NCI-H446 (cell line): Measurements from ENCODE around the gene TBC1D16.

Experiments
- DNase-seq, 2 experiments: peaks; one replicate each; lab custom pipeline; 2025; lab: John Stamatoyannopoulos, UW

TBC1D16 gene

GRCh38 chr17:79987187-79987934 lies 48.3 kb downstream of the TBC1D16 start:
- DNase-seq = no peak

GRCh38 chr17:79986411-79987186 lies 49.1 kb downstream of the TBC1D16 start:
- no peak for DNase-seq

GRCh38 chr17:79985943-79986391 lies 49.7 kb downstream of the TBC1D16 start:
- DNase-seq = no peak

GRCh38 chr17:79985361-79985942 lies 50.2 kb downstream of the TBC1D16 start:
- DNase-seq = no peak

GRCh38 chr17:79984877-79985276 lies 50.8 kb downstream of the TBC1D16 start:
- DNase-seq = no peak

GRCh38 chr17:79984045-79984840 lies 51.4 kb downstream of the TBC1D16 start:
- DNase-seq = no peak

DNA sequence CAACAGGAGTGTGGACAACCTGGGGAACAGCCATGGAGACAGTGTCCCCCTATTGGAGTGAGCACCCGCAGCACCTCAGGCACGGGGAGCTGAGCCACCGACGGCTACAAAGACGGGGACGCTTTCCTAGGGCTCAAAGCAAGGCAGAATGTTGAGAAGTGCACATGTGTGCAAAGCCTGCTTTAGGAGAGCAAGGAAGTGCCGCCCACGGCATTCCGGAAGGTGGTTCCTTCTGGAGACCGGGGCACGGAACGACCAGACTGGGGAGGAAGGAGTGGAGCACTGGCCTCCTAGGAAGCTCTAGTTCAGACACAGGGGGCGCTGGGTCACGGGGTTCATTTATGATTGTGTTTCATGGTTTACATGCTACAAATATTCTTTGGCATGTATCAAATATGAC lies 52.2 kb downstream of the TBC1D16 start:
- no peak for DNase-seq

- DNase-seq = no peak
Observed at GRCh38 chr17:79982986-79983385, 52.7 kb downstream of the TBC1D16 start.

GRCh38 chr17:79981661-79982101 lies 54.0 kb downstream of the TBC1D16 start:
- no peak for DNase-seq

DNA sequence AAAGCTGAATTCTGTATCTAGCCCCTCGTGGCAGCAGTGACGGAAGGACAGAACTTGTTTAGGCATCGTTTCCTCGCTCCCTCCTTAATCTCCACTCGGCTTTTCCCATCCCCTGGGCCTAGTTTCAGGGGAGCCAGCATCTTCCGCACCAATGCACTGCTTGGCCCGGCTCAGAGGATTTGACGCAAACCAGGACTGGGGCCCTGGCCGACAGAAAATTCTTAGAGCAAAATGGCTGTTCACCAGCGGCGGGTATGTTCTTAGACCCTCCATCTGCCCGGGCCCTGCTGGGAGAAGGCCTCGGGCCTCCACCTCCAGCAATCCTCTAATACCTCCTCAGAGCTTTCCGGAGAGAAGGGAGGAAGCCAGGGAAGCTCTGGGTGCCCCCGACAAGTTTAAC lies 54.6 kb downstream of the TBC1D16 start:
- DNase-seq = no peak

- no peak for DNase-seq
Observed at GRCh38 chr17:79980246-79981043, 55.2 kb downstream of the TBC1D16 start.

DNA sequence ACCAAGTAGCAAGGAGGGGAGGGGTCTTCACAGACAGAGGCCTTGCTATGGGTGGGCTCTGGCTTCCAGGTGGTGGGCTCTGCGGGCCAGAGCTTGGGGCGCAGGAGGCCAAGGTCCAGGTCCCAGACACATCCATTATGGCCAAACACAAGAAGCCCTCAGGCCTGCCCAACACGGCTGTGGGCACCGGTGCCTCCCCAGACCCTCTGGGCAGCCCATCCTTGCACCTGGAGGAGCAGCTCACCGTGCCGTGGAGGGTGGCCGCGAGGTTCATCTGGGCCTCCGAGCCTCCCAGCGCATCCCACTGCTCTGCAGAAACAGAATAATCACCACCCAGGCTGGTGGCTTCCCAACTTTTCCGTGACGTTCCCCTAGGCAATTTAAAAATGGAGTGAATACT lies 55.9 kb downstream of the TBC1D16 start:
- no peak for DNase-seq

- DNase-seq = no peak
Observed at GRCh38 chr17:79979221-79979741, 56.4 kb downstream of the TBC1D16 start.

GRCh38 chr17:79978548-79978855 lies 57.2 kb downstream of the TBC1D16 start:
- no peak for DNase-seq

DNA sequence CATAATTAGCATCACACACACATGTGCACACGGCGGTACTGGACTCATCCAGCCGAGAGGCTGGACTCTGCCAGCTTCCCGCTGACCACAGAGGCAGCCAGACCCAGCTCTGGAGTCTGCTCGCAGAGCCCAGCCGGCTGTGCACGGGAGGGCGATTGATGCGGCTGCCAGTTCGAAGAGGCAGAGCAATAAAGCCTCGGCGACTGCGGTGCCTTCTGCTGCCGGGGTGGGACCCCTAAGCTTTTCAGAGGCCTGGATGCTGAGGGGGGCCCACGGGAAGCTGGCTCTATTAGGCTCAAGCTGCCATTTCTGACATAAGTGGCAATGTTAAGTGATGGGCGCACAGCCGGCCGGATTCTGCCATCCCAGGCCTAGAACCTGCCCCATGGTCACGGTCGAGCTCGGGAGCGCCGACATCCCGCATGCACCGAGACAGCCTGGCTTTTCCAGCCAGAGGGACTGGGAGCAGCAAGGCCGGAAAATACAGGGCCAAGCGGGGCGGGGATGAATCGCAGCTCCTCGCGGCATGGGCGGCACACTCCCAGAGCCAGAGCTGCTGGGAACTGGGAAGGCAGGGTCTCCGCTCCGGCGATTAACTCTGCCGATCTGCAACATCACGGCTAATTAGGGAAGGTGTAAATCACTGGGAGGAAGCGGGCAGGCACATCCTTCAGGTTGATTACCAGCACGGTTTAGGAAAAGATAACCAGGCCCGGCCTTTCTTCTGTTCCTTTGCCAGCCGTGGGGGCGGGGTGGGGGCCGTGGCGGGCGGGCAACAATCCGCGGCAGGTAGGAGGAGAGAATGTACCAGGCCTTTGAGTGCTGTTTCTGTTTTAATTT lies 57.7 kb downstream of the TBC1D16 start:
- no peak for DNase-seq

GRCh38 chr17:79977161-79977631 lies 58.5 kb downstream of the TBC1D16 start:
- DNase-seq = no peak

- no peak for DNase-seq
Observed at GRCh38 chr17:79976451-79976850, 59.2 kb downstream of the TBC1D16 start.

GRCh38 chr17:79975498-79976134 lies 60.1 kb downstream of the TBC1D16 start:
- DNase-seq = no peak
